NCI-H526 treated with DMSO at 0.1 percent for 48 hours (cell line): ENCODE measurements around the gene YWHAG.
"Not testable (repeated sequence)": the region's sequence is repeated elsewhere in the genome, so short reads cannot be mapped to it uniquely, and the experiment has no call there.

Experiments used
- DNase-seq: peaks from one replicate; lab custom pipeline; 2025; lab: John Stamatoyannopoulos, UW

YWHAG gene

GRCh38 chr7:76346778-76347177 is 12.0 kb downstream of the YWHAG start:
- no peak for DNase-seq

- no peak for DNase-seq
Measured at GRCh38 chr7:76346097-76346496, 12.7 kb downstream of the YWHAG start.

GRCh38 chr7:76343931-76344321 is 14.9 kb downstream of the YWHAG start:
- no peak for DNase-seq

- no peak for DNase-seq
Measured at GRCh38 chr7:76343294-76343930, 15.4 kb downstream of the YWHAG start.

GRCh38 chr7:76342222-76342621 is 16.6 kb downstream of the YWHAG start:
- DNase-seq: no peak

GRCh38 chr7:76340617-76341131 is 18.1 kb downstream of the YWHAG start:
- no peak for DNase-seq

GRCh38 chr7:76338298-76339084 is 20.3 kb downstream of the YWHAG start:
- DNase-seq: no peak

GRCh38 chr7:76337147-76337546 is 21.6 kb downstream of the YWHAG start:
- no peak for DNase-seq

- no peak for DNase-seq
Measured at GRCh38 chr7:76336094-76336493, 22.7 kb downstream of the YWHAG start.

- DNase-seq: not testable (repeated sequence)
Measured at GRCh38 chr7:76335417-76335816, 23.4 kb downstream of the YWHAG start.

GRCh38 chr7:76334320-76334967 is 24.3 kb downstream of the YWHAG start:
- DNase-seq: no peak

- no peak for DNase-seq
Measured at GRCh38 chr7:76333511-76334101, 25.2 kb downstream of the YWHAG start.

GRCh38 chr7:76332078-76332477 is 26.7 kb downstream of the YWHAG start:
- no peak for DNase-seq

- no peak for DNase-seq
Measured at GRCh38 chr7:76330673-76331072, 28.1 kb downstream of the YWHAG start.

- no peak for DNase-seq
Measured at GRCh38 chr7:76330261-76330660, 28.5 kb downstream of the YWHAG start.

GRCh38 chr7:76329479-76329878 is 29.3 kb downstream of the YWHAG start:
- no peak for DNase-seq

GRCh38 chr7:76328389-76328788 is 30.4 kb downstream of the YWHAG start:
- DNase-seq: no peak

- no peak for DNase-seq
Measured at GRCh38 chr7:76327610-76328009, 31.2 kb downstream of the YWHAG start.

- no peak for DNase-seq
Measured at GRCh38 chr7:76326646-76327233, 32.1 kb downstream of the YWHAG start.

- DNase-seq: no peak
Measured at GRCh38 chr7:76325811-76326210, 33.0 kb downstream of the YWHAG start.

GRCh38 chr7:76325092-76325491 is 33.7 kb downstream of the YWHAG start:
- DNase-seq: no peak
